ENCODE measurements around the gene LPP.

GRCh38 chr3:188128905-188129304 is 25.1 kb upstream of the LPP start:
- TF ChIP-seq CTCF (IDR thresholded peaks at IDR 0.05; ENCODE audit: borderline replicate concordance, extremely low read depth, low read length, poor library complexity, severe bottlenecking) (no peak), EZH2 (IDR thresholded peaks at IDR 0.05; ENCODE audit: borderline replicate concordance, low read depth, low read length, severe bottlenecking) (no peak)

Data from DND-41 (cell line).